K562 (cell line): ENCODE measurements around the gene CARD11. TPM values are rescaled to one million over a fixed set of nuclear protein-coding genes. Genes with fewer than 3 reads are reported as not detected.

Experiments
- ATAC-seq: fragments of 200-7000 bp; cut with Tn5 transposase; 3 replicates; pipeline ENCODE4 v1.9.1; 2020; ENCODE audit warnings: moderate library complexity
- BruUV-seq: library from RNA; stranded (reverse); fragments of 400-500 nt; replicated peaks from 2 replicates; lab custom pipeline; 2021; lab: Mats Ljungman, UMichigan
- CTCF ChIA-PET: fragments of 300-600 bp; formaldehyde crosslinking; extraction: SDS; loops from one replicate; lab custom pipeline; 2021; ENCODE audit warnings: low intra/inter-chr PET ratio; lab: Yijun Ruan, JAX
- POLR2A ChIA-PET: fragments of 300-600, 350-650 bp; sonication (Branson Sonifier 250); formaldehyde crosslinking; extraction: SDS; loops from one replicate; lab custom pipeline; 2021; ENCODE audit warnings: antibody characterized with exemption, inconsistent platforms; lab: Yijun Ruan, JAX
- DNase-seq, 4 experiments: peaks; one replicate each; pipeline versions ENCODE4 v3.0.0 to v3.0.0-alpha.2; 2011 to 2018; ENCODE audit warnings: low spot score in 3 of 4, mixed read lengths in 3 of 4; ENCODE audit errors: extremely low read depth in 1 of 4
- FAIRE-seq: peaks from 2 replicates; lab custom pipeline; 2011; peaks lifted over from hg19 to GRCh38; lab: Jason Lieb, UNC
- H2AFZ ChIP-seq: 2 replicates; pipeline ENCODE4 v1.6.0; 2011; ENCODE audit warnings: low read depth, low read length, control low read depth, inconsistent platforms
- H3K27ac ChIP-seq: fragments of 200-600 bp; 3 replicates; pipeline ENCODE4 v1.8.0; 2011; ENCODE audit warnings: low read depth, mild to moderate bottlenecking, control low read depth, inconsistent platforms, low read length, moderate library complexity, mixed read lengths; ENCODE audit errors: extremely low read depth
- H3K27me3 ChIP-seq, 2 experiments: fragments of 300-600 bp in 1 of 2; 2 replicates in 1 of 2; 3 replicates in 1 of 2; pipeline versions ENCODE4 v1.6.0 to v1.8.0; 2011; ENCODE audit warnings: inconsistent platforms in 2 of 2, low read length in 2 of 2, mild to moderate bottlenecking in 1 of 2, mixed read lengths in 1 of 2, moderate library complexity in 1 of 2; ENCODE audit not compliant: control insufficient read depth in 2 of 2, insufficient read depth in 2 of 2
- H3K36me3 ChIP-seq: fragments of 300-600 bp; 3 replicates; pipeline ENCODE4 v1.8.0; 2011; ENCODE audit warnings: mild to moderate bottlenecking, low read length, inconsistent platforms; ENCODE audit not compliant: control insufficient read depth, insufficient read depth
- H3K4me1 ChIP-seq, 2 experiments: fragments of 200-600 bp in 1 of 2; replicated peaks in 1 of 2; 2 replicates in 1 of 2; 3 replicates in 1 of 2; pipeline versions ENCODE4 v1.5.1 to v1.8.0; 2011; ENCODE audit warnings: inconsistent platforms in 2 of 2, low read length in 2 of 2, mild to moderate bottlenecking in 1 of 2, mixed read lengths in 1 of 2, moderate library complexity in 1 of 2; ENCODE audit not compliant: control insufficient read depth in 2 of 2, insufficient read depth in 2 of 2
- H3K4me2 ChIP-seq: 2 replicates; pipeline ENCODE4 v1.6.1; 2011; ENCODE audit warnings: low read length, control low read depth, inconsistent platforms, mixed read lengths; ENCODE audit not compliant: insufficient read depth
- H3K4me3 ChIP-seq: fragments of 200-600 bp; sonication (generic), shearing (Covaris generic); 2 replicates; pipeline ENCODE4 v1.5.1; 2016; ENCODE audit warnings: control low read depth, inconsistent platforms
- H3K79me2 ChIP-seq: fragments of 200-600 bp; 3 replicates; pipeline ENCODE4 v1.8.0; 2011; ENCODE audit warnings: low read length, inconsistent platforms; ENCODE audit not compliant: control insufficient read depth, insufficient read depth
- H3K9ac ChIP-seq, 2 experiments: 2 replicates each; pipeline versions ENCODE4 v1.6.0 to v1.6.1; 2011; ENCODE audit warnings: low read depth in 2 of 2, low read length in 2 of 2, control low read depth in 1 of 2, inconsistent platforms in 1 of 2, mild to moderate bottlenecking in 1 of 2, mixed read lengths in 1 of 2; ENCODE audit not compliant: insufficient read depth in 1 of 2
- H3K9me1 ChIP-seq: one replicate; pipeline ENCODE4 v1.6.0; 2011; ENCODE audit warnings: inconsistent platforms, mild to moderate bottlenecking, low read length, moderate library complexity; ENCODE audit not compliant: control insufficient read depth, insufficient read depth
- H3K9me3 ChIP-seq: replicated peaks from 2 replicates; pipeline ENCODE4 v1.5.1; 2011; ENCODE audit warnings: low read depth, low read length, inconsistent platforms; ENCODE audit not compliant: control insufficient read depth, insufficient read depth
- H4K20me1 ChIP-seq: replicated peaks from 2 replicates; pipeline ENCODE4 v1.6.1; 2011; ENCODE audit warnings: low read length, inconsistent platforms, mixed read lengths; ENCODE audit not compliant: control insufficient read depth, insufficient read depth
- DACH1 ChIP-seq: fragments of 450-650 bp; IDR thresholded peaks from 2 replicates; pipeline ENCODE4 v1.6.1; 2018; ENCODE audit not compliant: partially characterized antibody
- FOS ChIP-seq: IDR thresholded peaks from 3 replicates; pipeline ENCODE4 v1.6.1; 2011; ENCODE audit not compliant: insufficient read length; ENCODE audit errors: extremely low read depth
- GATAD2A ChIP-seq: fragments of 450-650 bp; IDR thresholded peaks from 2 replicates; pipeline ENCODE4 v1.6.1; 2017
- HDAC1 ChIP-seq, 2 experiments: fragments of 450-650 bp; IDR thresholded peaks; 2 replicates each; pipeline ENCODE4 v1.6.1; 2016 to 2017; ENCODE audit warnings: inconsistent platforms in 1 of 2, mild to moderate bottlenecking in 1 of 2, moderate library complexity in 1 of 2
- SMAD3 ChIP-seq: fragments of 450-650 bp; formaldehyde crosslinking; conservative IDR thresholded peaks from 2 replicates; pipeline ENCODE4 v1.4.0; 2020; ENCODE audit warnings: mild to moderate bottlenecking
- TBL1XR1 ChIP-seq, 2 experiments: IDR thresholded peaks; 2 replicates each; pipeline ENCODE4 v1.6.1; 2012; ENCODE audit warnings: improper control_type of control experiment in 2 of 2, low read length in 2 of 2, mild to moderate bottlenecking in 1 of 2
- TEAD4 ChIP-seq, 2 experiments: sonication (generic) in 1 of 2; formaldehyde crosslinking in 1 of 2; IDR thresholded peaks; 2 replicates each; pipeline versions ENCODE4 v1.6.1 to v1.8.0; 2012 to 2022; ENCODE audit warnings: borderline replicate concordance in 1 of 2, inconsistent platforms in 1 of 2, low read length in 1 of 2, mild to moderate bottlenecking in 1 of 2, missing genetic modification reagents in 1 of 2
- WGBS: fragments of 100-300 bp; shearing (Covaris generic); methylation state at CpG from one replicate; pipeline ENCODE4 v1.1.6; 2016; ENCODE audit warnings: low coverage, mixed read lengths; ENCODE audit not compliant: insufficient coverage; ENCODE audit errors: missing lambda C conversion rate; 5-methylcytosine and 5-hydroxymethylcytosine counted together
- in situ Hi-C: fragments of 300-500 bp; cut with MboI; formaldehyde crosslinking; loops from 4 replicates; pipeline ENCODE4 v1.15.0; 2018; ENCODE audit warnings: inconsistent platforms, mixed read lengths
- intact Hi-C: fragments of 100-400 bp; cut with micrococcal nuclease; formaldehyde crosslinking; loops from 2 replicates; pipeline ENCODE4 v1.14.2; 2022
- polyA plus RNA-seq, 8 experiments: library from polyadenylated mRNA; depleted of rRNA in 4 of 8; stranded (reverse) in 5 of 8; unstranded in 3 of 8; fragments of >200 nt; fragmentation: Nextera tagmentation in 2 of 8; fragmentation: Illumina TruSeq in 1 of 8; extraction: Ambion mirVana in 2 of 8; extraction: Trizol in 1 of 8; gene quantifications; 2 replicates each; pipeline versions ENCODE4 v1.2.1 to v1.2.3, GENCODE V29; 2011 to 2014; ENCODE audit warnings: inconsistent platforms in 1 of 8, missing spikeins in 1 of 8
- total RNA-seq, 7 experiments: library from RNA; depleted of rRNA in 6 of 7; stranded (reverse); fragments of >200 nt in 6 of 7; fragmentation: Illumina TruSeq in 2 of 7; extraction: Trizol in 2 of 7; gene quantifications; 2 replicates each; pipeline versions ENCODE4 v1.2.1 to v1.2.3, GENCODE V29; 2011 to 2021; ENCODE audit warnings: low replicate concordance in 1 of 7
- TF ChIP-seq, protein P1 (sequence below): fragments of 250-450 bp; sonication (Bioruptor Pico); IDR thresholded peaks from 2 replicates; pipeline ENCODE4 v1.8.0; 2022; ENCODE audit warnings: moderate library complexity, mild to moderate bottlenecking, inconsistent platforms

The CARD11 gene
- total and polyA plus RNA-seq, 9 of the 15 experiments (the other 6 are each of a cell fraction or from before 2014, with no cell fraction given) = 0.07 to 12.8 (median 5.7) TPM

DNA sequence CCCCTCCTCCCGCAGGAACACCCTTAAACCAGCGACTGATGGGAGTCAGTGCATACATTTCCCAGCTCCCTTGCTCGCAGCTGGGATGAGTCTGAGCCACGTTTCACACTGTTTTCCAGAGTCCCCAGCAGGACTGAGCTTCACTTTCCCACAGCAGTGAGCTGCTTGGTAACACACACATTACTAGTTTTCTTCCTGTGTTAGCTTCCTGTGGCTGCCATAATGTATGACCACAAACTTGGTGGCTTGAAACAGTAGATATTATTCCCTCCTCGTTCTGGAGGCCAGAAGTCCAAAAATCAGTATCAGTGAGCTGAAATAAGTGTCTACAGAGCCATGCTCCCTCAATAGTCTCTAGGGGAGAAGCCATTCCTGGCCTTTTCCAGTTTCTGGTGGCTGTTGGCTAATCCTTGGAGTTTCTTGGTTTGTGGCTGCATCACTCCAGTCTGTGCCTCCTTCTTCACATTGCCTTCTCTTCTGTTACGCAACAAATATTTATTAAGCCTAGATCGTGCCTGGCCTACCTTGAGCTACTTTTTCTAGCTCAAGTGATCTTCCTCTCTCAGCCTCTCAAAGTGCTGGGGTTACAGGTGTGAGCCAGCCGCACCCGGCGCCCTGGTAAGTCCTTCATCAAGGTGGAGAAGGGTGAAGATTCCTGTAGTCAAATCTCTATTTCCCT, 26.2 kb upstream of the CARD11 start:
- FAIRE-seq (no peak), DNase-seq (no peak), ATAC-seq (no peak)
- Histone ChIP-seq H4K20me1 (no peaks in the 10 kb centered on the region), H2AFZ (no peak overlapping the region), H3K27ac (no peak overlapping the region), H3K79me2 (no peaks in the 10 kb centered on the region), H3K36me3 (no peaks in the 10 kb centered on the region), H3K4me3 (no peak overlapping the region), H3K27me3 (peaks cover 0 to 16% of the 10 kb centered on the region in 2 experiments; a peak in 3 of 5 replicates), H3K9me1 (no peaks in the 10 kb centered on the region), H3K4me1 (no peaks in the 10 kb centered on the region), H3K9ac (no peak overlapping the region), H3K4me2 (no peak overlapping the region), H3K9me3 (no peaks in the 10 kb centered on the region)
- TF ChIP-seq FOS (no peak), HDAC1 (IDR thresholded peaks at IDR 0.05) (no peak), TBL1XR1 (IDR thresholded peaks at IDR 0.05; ENCODE audit: low read length in 2 of 2) (no peak), GATAD2A (no peak), DACH1 (no peak), SMAD3 (no peak), TEAD4 (IDR thresholded peaks at IDR 0.05; ENCODE audit: low read length) (no peak), TEAD4 (CRISPR knock-in tag; IDR thresholded peaks at IDR 0.05; ENCODE audit: borderline replicate concordance) (no peak)
- TF ChIP-seq, protein P1, sequence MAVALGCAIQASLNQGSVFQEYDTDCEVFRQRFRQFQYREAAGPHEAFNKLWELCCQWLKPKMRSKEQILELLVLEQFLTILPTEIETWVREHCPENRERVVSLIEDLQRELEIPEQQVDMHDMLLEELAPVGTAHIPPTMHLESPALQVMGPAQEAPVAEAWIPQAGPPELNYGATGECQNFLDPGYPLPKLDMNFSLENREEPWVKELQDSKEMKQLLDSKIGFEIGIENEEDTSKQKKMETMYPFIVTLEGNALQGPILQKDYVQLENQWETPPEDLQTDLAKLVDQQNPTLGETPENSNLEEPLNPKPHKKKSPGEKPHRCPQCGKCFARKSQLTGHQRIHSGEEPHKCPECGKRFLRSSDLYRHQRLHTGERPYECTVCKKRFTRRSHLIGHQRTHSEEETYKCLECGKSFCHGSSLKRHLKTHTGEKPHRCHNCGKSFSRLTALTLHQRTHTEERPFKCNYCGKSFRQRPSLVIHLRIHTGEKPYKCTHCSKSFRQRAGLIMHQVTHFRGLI (CRISPR knock-in tag) = no peak
- intact Hi-C loops (loop anchor here (10.0 kb wide), 1 partner anchor 205 kb away; no protein-coding TSS in a partner anchor), in situ Hi-C loops (no loop called here)
- ChIA-PET POLR2A (interaction anchor here (0.6 to 1.0 kb wide), 4 partner anchors 14 to 160 kb away, joined by 3 to 4 read pairs (median 3); no protein-coding TSS in a partner anchor), CTCF (no interaction called here)
- BruUV-seq = no TSS peak
- 7% methylated on average over 10 of the region's 10 CpGs for WGBS
